Hematopoietic multipotent progenitor cell treated with erythropoietin and hydrocortisone succinate and interleukin-3 and kit ligand, for 4 days (in vitro differentiated cells): ENCODE results near the gene AOAH.
"Not testable (repeated sequence)": the region's sequence is repeated elsewhere in the genome, so short reads cannot be mapped to it uniquely, and the experiment has no call there.

Experiments
- DNase-seq: peaks from one replicate; pipeline ENCODE4 v3.0.0-alpha.2; 2015

Gene AOAH

DNA sequence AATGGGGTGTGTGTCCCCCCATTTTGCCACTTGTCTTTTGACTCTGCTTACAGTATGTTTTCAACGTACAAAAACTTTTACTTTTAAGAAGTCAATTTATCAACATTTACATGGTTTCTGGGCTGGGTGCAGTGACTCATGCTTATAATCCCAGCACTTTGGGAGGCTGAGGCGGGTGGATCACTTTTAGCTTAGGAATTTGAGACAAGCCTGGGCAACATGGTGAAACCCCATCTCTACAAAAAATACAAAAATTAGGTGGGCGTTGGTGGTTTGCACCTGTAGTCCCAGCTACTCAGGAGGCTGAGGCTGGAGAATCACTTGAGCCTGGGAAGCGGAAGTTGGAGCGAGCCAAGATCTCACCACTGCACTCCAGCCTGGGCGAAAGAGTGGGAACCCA lies 227.1 kb downstream of the AOAH start:
- DNase-seq, result not testable (repeated sequence)

DNA sequence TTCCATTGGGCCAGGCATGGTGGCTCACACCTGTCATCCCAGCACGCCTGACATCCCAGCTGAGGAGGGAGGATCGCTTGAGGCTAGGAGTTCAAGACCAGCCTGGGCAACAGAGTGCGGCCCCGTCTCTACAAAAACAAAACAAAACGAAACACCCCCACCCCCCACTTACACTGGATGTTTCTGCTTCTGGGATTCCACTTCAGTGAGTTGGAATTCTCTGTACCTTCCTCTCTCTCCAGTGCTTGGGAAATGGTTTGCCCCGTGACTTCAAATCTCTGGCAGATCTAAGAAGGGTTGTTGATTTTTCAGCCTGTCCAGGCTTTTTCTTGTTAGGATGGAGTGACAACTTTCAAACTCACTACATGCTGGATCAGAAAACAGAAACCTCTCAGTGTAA lies 227.7 kb downstream of the AOAH start:
- DNase-seq, result no peak

DNA sequence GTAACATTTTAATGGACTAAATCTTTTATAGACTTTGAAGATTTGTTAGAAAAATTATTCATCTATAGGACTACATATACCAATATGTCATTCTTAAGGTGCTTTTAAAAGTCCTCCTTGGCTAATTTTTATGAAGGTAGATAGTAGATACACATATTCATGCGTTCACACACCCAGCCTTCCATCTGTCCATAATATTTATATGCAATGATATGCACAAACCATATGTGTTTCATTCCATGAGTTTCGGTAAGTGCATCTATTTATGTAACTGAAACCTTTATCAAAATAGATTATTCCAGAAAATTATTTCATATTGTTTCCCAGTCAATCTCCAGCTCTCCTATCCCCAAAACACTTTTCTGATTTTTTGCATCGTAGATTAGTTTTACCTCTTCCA lies 233.0 kb downstream of the AOAH start:
- no peak for DNase-seq

DNA sequence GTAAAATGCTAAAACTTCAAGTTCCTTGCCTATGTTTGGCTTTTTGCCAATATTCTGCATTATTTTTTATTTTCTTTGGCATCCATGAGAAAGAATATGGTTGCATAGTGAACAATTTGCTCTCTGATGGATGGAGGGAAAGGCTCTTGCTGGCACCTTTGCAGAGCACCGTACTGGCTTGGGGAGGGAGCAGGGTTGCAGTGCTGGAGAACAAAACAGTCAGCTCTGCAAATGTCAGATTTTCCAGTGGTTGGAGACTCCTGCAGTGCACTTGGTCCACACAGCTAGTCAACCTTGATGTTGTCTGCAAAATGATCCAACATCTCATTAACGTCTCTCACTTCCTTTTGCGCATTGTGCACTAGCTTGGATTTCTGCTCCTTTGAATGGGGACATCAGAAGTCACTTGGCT lies 233.9 kb downstream of the AOAH start:
- DNase-seq, result no peak

DNA sequence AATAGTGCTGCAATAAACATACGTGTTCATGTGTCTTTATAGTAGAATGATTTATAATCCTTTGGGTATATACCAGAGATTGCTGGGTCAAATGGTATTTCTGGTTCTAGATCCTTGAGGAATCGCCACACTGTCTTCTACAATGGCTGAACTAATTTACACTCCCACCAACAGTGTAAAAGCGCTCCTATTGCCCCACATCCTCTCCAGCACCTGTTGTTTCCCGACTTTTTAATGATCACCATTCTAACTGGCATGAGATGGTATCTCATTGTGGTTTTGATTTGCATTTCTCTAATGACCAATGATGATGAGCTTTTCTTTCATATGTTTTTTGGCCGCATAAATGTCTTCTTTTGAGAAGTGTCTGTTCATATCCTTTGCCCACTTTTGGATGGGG lies 235.6 kb downstream of the AOAH start:
- not testable (repeated sequence) for DNase-seq

DNA sequence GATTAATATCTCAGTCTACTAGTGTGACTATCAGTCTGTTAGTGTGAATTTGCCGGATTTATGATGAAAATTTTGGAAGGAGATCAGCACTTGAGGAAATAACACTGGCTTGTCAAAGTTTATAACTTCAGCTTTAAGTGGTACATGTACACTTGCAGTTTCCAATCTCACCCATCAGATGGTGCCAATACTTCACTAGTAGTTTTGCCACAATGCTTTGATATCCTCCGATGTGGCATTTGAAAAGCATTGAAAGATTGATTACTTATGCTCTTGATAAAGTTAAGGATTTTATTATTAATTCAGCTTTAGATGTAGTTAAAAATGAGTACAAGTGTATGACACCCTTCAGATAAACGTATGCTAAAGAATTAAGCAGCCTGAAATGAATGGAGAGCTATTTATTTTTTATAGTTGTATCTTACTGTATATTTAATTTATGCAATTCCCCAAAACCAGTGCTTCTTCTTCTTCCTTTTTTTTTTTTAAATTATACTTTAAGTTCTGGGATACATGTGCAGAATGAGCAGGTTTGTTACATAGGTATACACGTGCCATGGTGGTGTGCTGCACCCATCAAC lies 236.4 kb downstream of the AOAH start:
- DNase-seq, result peak; percentile 94

DNA sequence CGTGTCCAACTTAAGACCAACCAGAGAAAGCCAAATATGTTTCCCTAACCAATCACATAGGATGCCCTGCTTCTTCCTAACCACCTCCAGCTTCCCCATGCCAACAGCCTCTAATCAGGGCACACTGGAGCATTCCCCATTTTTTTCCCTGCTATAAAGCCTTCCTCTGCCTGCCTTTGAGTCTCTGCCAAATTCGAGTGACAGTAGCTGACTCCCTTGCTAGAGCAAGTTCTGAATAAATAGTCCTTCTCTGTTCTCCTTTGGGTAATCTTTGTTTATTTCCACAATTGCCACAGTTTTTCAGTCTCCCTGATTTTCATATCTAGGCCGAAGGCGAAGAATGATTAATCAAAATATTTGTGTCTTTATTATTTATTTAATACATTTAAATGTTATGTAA lies 238.0 kb downstream of the AOAH start:
- no peak for DNase-seq

DNA sequence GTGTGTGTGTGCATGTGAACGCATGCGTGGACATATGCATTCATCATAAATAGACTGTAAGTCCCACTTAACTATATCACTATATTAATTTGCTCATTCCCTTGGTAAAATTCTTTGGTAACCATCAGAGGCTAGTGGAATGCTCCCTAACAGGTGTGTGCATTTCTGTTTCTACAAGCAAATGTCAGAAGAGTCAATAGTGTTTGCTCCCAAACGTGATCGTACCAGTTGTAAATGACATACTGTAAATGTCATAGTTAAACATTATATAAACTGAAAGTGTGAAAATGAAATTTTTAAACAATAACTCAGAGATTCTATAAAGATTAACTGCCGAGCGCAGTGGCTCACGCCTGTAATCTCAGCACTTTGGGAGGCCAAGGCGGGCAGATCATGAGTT lies 240.0 kb downstream of the AOAH start:
- DNase-seq, result no peak

DNA sequence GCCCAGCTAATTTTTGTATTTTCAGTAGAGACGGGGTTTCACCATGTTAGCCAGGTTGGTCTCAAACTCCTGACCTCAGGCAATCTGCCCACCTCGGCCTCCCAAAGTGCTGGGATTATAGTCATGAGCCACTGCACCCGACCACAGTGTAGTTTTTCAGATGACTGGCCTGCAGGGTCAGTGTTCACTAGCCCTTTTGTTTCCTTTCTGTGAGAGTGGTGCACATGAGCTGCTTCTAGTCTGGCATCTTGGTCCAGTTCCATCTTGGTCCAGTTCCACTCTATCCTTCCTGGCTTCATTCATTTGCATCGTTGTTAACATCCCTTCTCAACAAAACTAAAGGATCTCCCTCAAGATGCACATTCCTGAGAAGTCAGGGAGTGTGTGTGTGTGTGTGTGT lies 240.4 kb downstream of the AOAH start:
- not testable (repeated sequence) for DNase-seq

DNA sequence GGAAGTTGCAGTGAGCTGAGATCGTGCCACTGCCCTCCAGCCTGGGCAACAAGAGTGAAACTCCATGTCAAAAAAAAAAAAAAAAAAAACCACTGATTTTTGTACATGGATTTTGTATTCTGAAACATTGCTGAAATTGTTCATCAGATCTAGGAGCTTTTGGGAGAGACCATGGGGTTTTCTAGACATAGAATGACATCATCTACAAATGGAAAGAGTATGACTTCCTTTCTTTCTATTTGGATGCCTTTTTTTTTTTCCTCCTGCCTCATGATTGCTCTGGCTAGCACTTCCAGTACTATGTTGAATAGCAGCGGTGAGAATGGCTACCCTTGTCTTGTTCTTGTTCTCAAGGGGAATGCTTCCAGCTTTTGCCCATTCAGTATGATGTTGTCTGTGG lies 245.5 kb downstream of the AOAH start:
- no peak for DNase-seq

DNA sequence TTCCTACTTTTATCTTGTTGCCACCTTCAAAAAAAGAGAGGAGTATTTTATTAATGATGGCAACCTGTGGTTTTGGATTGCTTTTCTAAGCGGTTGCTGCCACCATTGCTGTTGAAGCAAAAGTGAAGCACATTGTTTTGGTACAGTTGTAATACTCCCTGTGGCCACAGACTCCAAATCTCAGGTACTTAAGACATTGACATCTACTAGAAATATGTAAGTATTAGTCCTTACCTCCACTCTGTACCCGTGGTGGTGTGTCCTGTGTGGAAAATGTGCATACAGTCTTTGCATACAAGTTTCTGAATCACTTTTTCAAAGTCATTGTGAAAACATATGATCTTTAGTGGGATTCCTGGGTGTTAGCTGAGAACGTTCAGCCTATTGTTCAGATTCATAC lies 248.9 kb downstream of the AOAH start:
- no peak for DNase-seq

DNA sequence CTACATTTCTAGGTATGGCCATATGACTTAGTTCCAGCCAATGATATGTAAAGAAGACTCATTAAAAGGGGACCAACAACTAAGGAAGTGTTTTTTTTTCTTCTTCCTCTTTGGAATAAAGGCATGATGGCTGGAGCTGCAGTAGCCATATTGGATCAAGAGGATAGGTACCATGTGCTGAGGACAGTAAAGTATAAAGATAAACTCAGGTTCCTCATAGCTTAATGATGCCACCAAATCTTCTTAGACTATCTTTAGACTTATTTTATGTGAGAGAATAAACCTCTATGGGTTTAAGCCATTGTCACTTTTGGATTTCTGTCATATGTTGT lies 249.3 kb downstream of the AOAH start:
- no peak for DNase-seq

DNA sequence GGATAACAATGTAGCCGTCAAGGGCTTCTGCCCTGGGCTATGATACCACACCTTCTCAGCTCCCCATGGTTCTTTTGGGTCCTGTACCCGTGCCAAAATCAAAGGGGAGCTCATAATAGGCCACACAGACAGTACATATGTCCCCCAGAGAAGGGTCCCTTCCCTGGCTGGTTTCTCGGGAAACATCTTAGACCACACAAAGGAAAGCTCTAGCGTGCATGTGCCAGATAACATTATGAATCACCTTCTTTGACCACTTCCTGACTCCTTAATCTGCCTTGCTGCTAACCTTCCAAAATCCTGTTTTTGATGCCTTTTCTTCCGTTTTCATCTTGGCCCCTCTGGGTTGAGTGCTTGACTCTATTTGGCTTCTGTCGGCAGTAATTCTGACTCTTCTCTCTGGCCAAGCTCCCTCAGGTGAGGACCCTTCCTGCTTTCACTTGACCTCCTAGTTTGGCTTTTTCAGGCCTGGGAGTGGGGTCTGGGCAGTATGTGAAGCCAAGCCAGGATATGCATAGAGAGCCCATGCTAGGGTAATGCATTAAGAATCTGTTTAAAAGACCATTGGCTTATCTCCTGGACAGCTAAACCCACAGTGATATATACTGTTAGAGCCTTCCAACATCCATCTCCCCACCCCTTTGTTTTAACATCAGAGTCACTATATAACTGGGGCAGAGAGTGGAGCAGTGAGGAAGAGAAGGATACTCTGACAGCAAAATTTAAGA lies 249.8 kb downstream of the AOAH start:
- peak; percentile 95 for DNase-seq

DNA sequence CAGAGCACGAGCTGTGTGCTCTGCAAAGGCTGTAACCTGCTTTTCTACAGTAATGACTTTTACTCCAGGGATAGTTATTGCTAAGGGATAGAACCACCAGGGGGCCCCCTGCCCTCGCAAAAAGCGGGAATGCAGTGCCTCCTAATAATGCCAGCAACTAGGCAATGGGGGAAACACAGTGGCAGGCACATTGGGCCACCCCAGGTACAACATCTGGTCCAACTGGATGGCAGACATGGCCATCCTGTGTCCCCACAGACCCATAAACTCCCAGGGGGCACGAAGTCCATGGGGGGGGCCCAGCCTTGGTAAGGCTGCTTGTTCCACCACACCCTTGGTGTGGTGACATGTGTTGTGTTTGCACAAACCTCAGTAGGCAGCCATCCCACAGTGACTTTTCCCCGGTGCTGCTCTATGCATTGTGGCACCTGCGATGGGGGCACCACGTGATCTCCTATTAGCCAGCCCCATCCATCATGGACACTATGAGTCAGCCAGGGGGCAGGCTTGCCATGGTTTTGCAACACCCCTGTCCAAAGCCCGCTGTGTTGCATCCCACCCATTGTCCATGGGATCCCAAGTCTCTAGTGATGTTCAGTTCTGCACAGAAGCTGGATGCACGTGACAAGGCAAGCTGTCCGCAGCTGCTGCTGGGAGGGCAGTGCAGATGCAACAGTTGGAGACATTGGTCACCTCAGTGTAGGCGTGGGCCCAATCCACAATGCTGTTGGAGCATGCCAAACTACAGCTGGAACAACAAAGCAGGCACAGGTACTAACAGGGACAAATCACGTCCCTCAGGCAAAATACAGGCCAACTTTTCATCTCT lies 250.6 kb downstream of the AOAH start:
- DNase-seq, result peak; percentile 81

DNA sequence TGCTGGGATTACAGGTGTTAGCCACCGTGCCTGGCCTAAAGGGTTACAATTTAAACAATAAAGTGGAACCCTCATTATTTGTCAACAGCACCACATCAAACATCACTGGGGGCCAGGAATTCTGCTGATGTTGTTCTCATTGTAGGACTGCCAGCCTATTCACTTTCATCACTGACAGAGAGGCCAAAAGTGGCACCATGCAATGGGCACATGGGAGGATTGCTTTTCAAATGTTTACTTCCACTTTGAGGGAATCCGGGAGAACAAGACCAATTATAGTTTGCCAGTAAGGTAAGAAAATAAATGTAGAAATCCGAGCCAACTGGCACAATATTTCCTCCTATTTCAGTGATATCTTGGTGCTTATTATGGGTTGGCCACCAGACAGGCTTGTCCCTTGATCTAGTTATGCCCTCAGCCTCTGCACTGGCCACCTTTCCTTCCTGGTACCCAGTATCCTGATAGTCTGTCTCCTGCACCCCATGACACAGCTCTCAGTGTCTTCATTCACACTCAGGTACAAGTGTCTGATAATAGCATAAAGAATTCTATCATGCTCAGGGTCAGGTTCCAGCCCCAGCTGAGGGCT lies 252.1 kb downstream of the AOAH start:
- DNase-seq, result no peak

DNA sequence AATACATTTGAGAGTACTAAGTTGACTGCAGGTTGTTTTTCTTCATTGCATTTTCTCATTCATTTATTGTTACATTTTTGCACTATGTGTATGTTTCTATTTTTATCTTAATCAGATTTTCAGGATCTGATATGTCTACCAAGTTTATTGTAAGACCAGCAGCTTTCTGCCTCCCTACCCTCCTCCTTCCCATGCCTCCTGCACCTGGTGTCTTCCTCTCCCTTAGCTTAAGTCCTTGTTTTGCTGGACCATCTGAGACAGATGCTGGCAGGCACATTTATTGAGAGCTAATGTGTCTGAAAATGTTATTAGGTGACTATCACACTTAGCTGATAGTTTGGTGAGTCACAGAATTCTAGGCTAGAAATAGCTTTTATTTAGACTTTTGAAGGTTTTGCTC lies 255.1 kb downstream of the AOAH start:
- DNase-seq, result no peak

DNA sequence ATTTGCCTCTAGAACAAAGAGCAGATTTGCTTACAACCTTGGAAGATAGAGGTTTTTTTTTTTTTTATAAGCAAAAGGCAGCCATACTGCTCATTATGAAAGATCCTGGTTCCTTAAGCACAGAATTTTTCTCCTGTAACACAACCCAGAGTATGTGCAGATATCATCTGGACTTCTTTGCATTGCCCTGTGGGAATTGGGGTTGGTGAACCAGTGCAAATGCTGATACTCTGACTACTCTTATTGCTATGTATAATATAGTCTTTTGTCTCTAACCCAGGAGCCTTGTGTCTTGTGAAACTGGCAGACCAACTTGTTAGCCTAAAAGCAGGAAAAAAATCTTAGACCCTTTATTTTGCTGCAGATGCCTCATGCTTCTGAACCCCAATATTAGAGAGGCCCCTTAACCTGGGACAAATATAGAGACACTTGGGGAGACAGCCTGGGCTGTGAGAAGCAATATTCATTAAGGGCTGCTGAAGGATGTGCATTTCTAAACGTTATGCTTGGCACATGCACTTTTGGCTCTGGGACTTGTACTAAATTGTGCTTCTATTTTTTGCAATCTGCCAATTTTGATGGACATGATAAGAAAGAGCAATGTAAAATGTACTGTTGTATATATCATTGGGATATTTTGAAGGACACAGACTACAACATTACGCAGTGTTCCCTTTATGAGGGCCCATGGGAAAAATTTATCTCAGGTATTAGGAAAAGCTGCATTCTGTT lies 255.8 kb downstream of the AOAH start:
- no peak for DNase-seq

DNA sequence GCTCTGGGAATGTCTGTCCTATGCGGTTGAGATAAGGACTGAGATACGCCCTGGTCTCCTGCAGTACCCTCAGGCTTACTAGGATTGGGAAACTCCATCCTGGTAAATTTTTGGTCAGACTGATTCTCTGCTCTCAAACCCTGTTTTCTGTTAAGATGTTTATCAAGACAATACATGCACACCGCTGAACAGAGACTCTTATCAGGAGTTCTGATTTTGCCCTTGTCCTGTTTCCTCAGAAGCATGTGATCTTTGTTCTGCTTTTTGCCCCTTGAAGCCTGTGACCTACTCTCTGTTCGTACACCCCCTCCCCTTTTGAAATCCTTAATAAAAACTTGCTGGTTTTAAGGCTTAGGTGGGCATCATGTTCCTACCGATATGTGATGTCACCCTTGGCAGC lies 258.3 kb downstream of the AOAH start:
- DNase-seq, result peak; percentile 59

DNA sequence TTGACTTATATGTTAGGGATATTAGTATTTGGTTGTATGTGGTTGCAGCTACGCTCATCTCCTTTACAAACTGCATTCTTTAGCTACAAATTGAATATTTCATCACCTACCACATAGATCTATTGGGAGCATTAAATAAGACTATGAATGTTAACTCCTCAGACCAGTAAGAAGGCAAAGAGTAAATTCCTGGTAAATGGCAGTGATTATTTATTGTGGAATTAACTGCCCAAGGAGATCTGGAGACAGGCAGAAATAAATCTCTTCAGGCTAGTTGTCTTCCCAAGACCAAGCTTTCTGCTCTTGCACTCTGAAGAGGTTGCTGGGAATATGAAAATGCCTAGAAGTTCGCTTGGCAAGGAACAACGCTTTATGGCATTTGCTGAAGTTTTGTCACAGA lies 260.0 kb downstream of the AOAH start:
- DNase-seq, result no peak
